HepG2 (cell line): Measurements from ENCODE around the gene S100A8.

Experiments
- ELF3 ChIP-seq: IDR thresholded peaks from 2 replicates; pipeline ENCODE4 v1.6.1; 2016; ENCODE audit warnings: missing genetic modification reagents, missing compliant biosample characterization
- SP1 ChIP-seq, 2 experiments: fragments of 450-650 bp in 1 of 2; sonication (generic) in 1 of 2; formaldehyde crosslinking in 1 of 2; IDR thresholded peaks; 2 replicates each; pipeline versions ENCODE4 v1.4.0 to v1.6.1; 2016 to 2020; ENCODE audit warnings: missing genetic modification reagents in 1 of 2
- TAF1 ChIP-seq: sonication (generic); formaldehyde crosslinking; IDR thresholded peaks from 2 replicates; pipeline ENCODE4 v1.4.0; 2020; ENCODE audit warnings: missing genetic modification reagents
- TFE3 ChIP-seq: IDR thresholded peaks from 2 replicates; pipeline ENCODE4 v1.6.1; 2016
- ZBTB7B ChIP-seq: sonication (generic); formaldehyde crosslinking; IDR thresholded peaks from 2 replicates; pipeline ENCODE4 v1.4.0; 2020; ENCODE audit warnings: missing genetic modification reagents
- ZFP36L1 ChIP-seq: sonication (generic); formaldehyde crosslinking; IDR thresholded peaks from 2 replicates; pipeline ENCODE4 v1.8.0; 2022; ENCODE audit warnings: mild to moderate bottlenecking, missing genetic modification reagents, moderate library complexity
- ZNF720 ChIP-seq: sonication (generic); formaldehyde crosslinking; IDR thresholded peaks from 2 replicates; pipeline ENCODE4 v1.4.0; 2020; ENCODE audit warnings: missing genetic modification reagents

GRCh38 chr1:153428073-153428638 is 37.3 kb upstream of the S100A8 start:
- TF ChIP-seq ZFP36L1 (no peak), TFE3 (CRISPR knock-in tag) (no peak), ZBTB7B (CRISPR knock-in tag) (no peak), SP1 (IDR thresholded peaks at IDR 0.05) (no peak), SP1 (CRISPR knock-in tag; IDR thresholded peaks at IDR 0.05) (no peak), TAF1 (CRISPR knock-in tag) (no peak), ZNF720 (no peak), ELF3 (CRISPR knock-in tag) (no peak)
